Measurements from ENCODE around the gene KRT4. TPM values are rescaled to one million over a fixed set of nuclear protein-coding genes. Genes with fewer than 3 reads are reported as not detected.

Gene KRT4
- total RNA-seq, 1 experiment from 2014 or later, result 20.7 TPM

DNA sequence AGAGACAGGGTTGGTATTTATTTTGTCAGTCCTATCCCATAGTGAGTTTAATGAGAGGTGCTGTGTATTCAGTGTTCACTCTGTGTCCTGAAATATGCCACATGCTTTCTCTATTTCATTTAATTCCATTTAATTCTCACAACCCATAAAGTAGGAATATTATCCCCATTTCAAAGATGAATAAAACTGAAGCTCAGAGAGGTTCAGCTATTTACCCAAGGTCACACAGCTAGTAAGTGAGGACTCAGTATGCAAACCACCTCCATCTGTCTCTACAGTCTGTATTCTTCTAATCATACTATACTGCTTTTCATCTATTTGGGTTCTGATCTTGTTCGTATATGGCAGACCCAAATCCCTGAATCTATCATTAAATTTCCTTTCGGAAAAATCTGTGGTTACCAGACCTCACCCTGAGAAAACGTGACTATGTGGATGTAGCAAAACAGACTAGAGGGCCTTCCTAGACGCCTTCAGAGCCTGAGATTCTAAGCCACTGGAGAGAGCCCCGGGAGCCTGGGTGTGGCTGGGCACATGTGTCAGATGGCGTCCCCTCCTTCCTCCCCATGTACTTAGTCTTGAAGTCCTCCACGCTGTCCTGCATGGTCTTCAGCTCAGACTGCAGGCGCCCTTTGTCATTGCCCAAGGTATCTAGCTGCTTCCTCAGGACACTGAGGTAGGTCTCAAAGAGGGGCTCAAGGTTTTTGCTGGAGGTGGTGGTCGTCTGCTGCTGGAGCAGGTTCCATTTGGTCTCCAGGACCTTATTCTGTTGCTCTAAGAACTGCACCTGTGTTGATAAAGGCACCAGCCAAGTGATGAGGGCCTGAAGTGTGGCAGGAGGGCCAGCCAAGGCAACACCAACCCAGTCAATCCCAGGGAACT lies 2.5 kb downstream of the KRT4 start:
- no peaks in the 10 kb centered on the region for H3K9me2 ChIP-seq (replicated peaks; ENCODE audit: low read length)
- intact Hi-C loops (cut with micrococcal nuclease), result no loop called here
- TF ChIP-seq EZH2 (IDR thresholded peaks at IDR 0.05; ENCODE audit: low read length, unreplicated experiment) (no peak), CTCF (conservative IDR thresholded peaks at IDR 0.05; ENCODE audit: low read depth, low read length) (no peak)
- H3K9ac ChIP-seq (ENCODE audit: low read length), result no peak overlapping the region
- no TSS peak for BruUV-seq (replicated peaks)
- ATAC-seq (no peak), DNase-seq (no peak)
- CTCF ChIA-PET, result interaction anchor here (0.6 kb wide), 1 partner anchor 69 kb away, joined by 3 read pairs; no protein-coding TSS in a partner anchor
- H2AFZ ChIP-seq (ENCODE audit: low read length), result no peak overlapping the region
- H3K27me3 ChIP-seq (ENCODE audit: low read length), result no peaks in the 10 kb centered on the region
- H3K36me3 ChIP-seq (ENCODE audit: low read depth, low read length), result no peaks in the 10 kb centered on the region
- peaks cover 14% of the 10 kb centered on the region for H3K4me1 ChIP-seq (ENCODE audit: insufficient read depth, low read length)
- no peaks in the 10 kb centered on the region for H3K9me3 ChIP-seq (ENCODE audit: low read length)
- POLR2A ChIA-PET (ENCODE audit: unreplicated experiment), result no interaction called here
- H3K27ac ChIP-seq (ENCODE audit: low read length), result no peak overlapping the region
- H3K4me2 ChIP-seq (ENCODE audit: low read length), result no peak overlapping the region
- no peaks in the 10 kb centered on the region for H3K79me2 ChIP-seq (ENCODE audit: low read length)
- no peaks in the 10 kb centered on the region for H4K20me1 ChIP-seq (ENCODE audit: low read length)
- H3K4me3 ChIP-seq (ENCODE audit: low read length), result no peak overlapping the region
- no peaks in the 10 kb centered on the region for H3F3A ChIP-seq (ENCODE audit: low read length, unreplicated experiment)

- Histone ChIP-seq H3K4me1 (ENCODE audit: insufficient read depth, low read length) (peaks cover 14% of the 10 kb centered on the region), H2AFZ (ENCODE audit: low read length) (no peak overlapping the region), H3K27me3 (ENCODE audit: low read length) (no peaks in the 10 kb centered on the region), H3K4me2 (ENCODE audit: low read length) (no peak overlapping the region), H3K9me2 (replicated peaks; ENCODE audit: low read length) (no peaks in the 10 kb centered on the region), H3K79me2 (ENCODE audit: low read length) (no peaks in the 10 kb centered on the region), H3K9ac (ENCODE audit: low read length) (no peak overlapping the region), H3K27ac (ENCODE audit: low read length) (no peak overlapping the region), H3K9me3 (ENCODE audit: low read length) (no peaks in the 10 kb centered on the region), H3K36me3 (ENCODE audit: low read depth, low read length) (no peaks in the 10 kb centered on the region), H3K4me3 (ENCODE audit: low read length) (no peak overlapping the region), H3F3A (ENCODE audit: low read length, unreplicated experiment) (no peaks in the 10 kb centered on the region), H4K20me1 (ENCODE audit: low read length) (no peaks in the 10 kb centered on the region)
- ChIA-PET CTCF (no interaction called here), POLR2A (ENCODE audit: unreplicated experiment) (no interaction called here)
- no TSS peak for BruUV-seq (replicated peaks)
- DNase-seq (no peak), ATAC-seq (no peak)
- intact Hi-C loops (cut with micrococcal nuclease), result no loop called here
- TF ChIP-seq EZH2phosphoT487 (IDR thresholded peaks at IDR 0.05; ENCODE audit: borderline replicate concordance, low read length) (no peak), CTCF (conservative IDR thresholded peaks at IDR 0.05; ENCODE audit: low read depth, low read length) (no peak), EZH2 (IDR thresholded peaks at IDR 0.05; ENCODE audit: low read length, unreplicated experiment) (no peak)
These were observed 3.4 kb downstream of the KRT4 start for GRCh38 chr12:52810554-52810953.

DNA sequence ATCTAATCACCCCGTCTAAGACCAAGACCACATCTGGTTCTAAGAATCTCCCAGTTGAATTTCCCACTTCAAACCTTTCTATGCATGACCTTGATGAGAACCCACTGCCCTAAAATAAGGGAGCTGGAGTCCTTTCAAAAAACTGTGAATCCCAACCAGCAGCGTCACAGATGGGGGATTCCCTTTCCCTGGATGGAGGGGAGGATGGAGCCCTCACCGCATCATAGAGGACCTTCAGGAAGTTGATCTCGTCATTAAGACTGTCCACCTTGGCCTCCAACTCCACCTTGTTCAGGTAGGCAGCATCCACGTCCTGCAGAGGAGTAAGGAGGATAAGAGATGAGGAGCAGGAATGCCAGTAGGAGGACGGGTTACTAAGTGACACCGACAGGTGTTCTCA lies 4.8 kb downstream of the KRT4 start:
- POLR2A ChIA-PET (ENCODE audit: unreplicated experiment), result no interaction called here
- H3K4me1 ChIP-seq (ENCODE audit: insufficient read depth, low read length), result peaks cover 6% of the 10 kb centered on the region
- H3K4me3 ChIP-seq (ENCODE audit: low read length), result no peak overlapping the region
- H4K20me1 ChIP-seq (ENCODE audit: low read length), result no peaks in the 10 kb centered on the region
- H3K4me2 ChIP-seq (ENCODE audit: low read length), result no peak overlapping the region
- H3K9me3 ChIP-seq (ENCODE audit: low read length), result no peaks in the 10 kb centered on the region
- H3K9ac ChIP-seq (ENCODE audit: low read length), result no peak overlapping the region
- BruUV-seq (replicated peaks), result no TSS peak
- no peak overlapping the region for H2AFZ ChIP-seq (ENCODE audit: low read length)
- no peaks in the 10 kb centered on the region for H3K36me3 ChIP-seq (ENCODE audit: low read depth, low read length)
- TF ChIP-seq EZH2phosphoT487 (IDR thresholded peaks at IDR 0.05; ENCODE audit: borderline replicate concordance, low read length) (no peak), EZH2 (IDR thresholded peaks at IDR 0.05; ENCODE audit: low read length, unreplicated experiment) (no peak), CTCF (conservative IDR thresholded peaks at IDR 0.05; ENCODE audit: low read depth, low read length) (no peak)
- DNase-seq (no peak), ATAC-seq (no peak)
- no peaks in the 10 kb centered on the region for H3K9me2 ChIP-seq (replicated peaks; ENCODE audit: low read length)
- H3K79me2 ChIP-seq (ENCODE audit: low read length), result no peaks in the 10 kb centered on the region
- CTCF ChIA-PET, result no interaction called here
- no peaks in the 10 kb centered on the region for H3F3A ChIP-seq (ENCODE audit: low read length, unreplicated experiment)
- intact Hi-C loops (cut with micrococcal nuclease), result no loop called here
- no peaks in the 10 kb centered on the region for H3K27me3 ChIP-seq (ENCODE audit: low read length)
- no peak overlapping the region for H3K27ac ChIP-seq (ENCODE audit: low read length)
